Fibroblast of peridontal ligament (primary cell): ENCODE measurements around the gene IPCEF1.

ENCODE experiments used
- DNase-seq: peaks from one replicate; pipeline ENCODE4 v3.0.0-alpha.2; 2010; ENCODE audit errors: extremely low read depth

The IPCEF1 gene

DNA sequence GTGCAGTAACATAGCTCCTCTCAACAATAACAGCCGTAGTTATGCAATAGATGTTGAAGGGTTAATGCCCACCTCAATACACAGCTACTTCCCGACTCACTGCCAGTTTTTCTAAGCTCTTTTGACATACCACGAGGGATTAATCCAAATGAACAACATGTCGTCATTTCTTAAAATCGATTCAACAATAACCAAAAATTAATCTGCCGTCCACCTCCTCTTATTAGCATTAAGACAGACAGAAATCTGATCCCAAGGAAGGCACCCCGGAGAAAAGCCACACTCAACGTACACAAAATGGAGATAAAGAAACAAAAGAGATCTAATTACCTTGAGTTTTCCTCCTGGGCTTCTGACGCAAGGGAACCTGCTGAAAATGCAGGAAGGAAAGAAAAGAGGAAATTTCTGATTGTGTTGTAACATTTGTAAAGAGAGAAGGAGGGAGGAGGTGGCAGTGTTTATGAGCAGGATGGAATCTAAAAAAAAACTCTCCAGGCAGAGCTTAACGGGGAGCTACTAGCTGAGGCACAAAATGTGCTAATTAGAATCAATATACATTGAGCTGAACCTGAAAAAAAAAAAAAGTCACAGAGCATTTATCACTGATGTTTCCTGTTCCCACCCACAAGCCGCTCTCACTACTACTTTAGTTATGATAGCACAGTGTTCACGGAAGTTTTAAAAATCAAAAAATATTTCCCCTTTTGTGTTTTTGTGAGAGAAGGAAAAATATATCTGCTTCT, 109.3 kb downstream of the IPCEF1 start:
- no peak for DNase-seq

DNA sequence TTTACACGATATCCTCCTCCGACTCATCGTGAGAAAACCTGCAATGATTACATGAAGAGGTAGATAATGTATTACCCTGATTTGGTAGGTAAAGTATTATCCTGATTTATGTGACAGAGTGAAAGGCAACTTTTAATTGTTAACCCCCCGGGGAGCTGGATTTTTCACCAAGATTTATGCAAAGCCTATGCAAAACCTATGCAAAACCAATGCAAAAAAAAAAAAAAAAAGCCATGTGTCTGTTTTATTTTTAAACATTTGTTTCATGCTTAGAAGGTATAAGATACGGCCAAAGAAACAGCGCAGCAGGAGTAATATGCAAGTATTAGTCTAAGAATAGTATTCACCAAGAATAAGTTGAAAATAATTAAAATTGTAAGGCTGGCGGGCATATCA, 109.9 kb downstream of the IPCEF1 start:
- no peak for DNase-seq

DNA sequence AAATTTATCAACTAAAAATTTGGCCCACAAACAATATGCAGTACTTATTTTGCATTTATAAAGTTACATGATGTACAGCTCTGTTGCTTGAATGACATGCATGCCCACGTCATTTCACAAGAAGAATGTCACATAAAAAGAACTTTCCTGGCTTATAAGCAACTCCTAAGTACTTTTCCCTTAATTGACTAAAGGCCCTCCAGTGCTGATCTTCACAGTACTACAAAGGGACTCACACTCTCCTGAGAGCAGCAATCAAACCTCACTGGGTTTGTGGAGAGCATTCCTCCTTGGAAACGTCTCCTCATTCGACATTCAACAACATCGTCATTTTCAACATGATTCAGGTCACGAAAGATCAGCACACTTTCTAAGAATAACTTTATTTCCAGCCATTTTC, 111.1 kb downstream of the IPCEF1 start:
- no peak for DNase-seq

DNA sequence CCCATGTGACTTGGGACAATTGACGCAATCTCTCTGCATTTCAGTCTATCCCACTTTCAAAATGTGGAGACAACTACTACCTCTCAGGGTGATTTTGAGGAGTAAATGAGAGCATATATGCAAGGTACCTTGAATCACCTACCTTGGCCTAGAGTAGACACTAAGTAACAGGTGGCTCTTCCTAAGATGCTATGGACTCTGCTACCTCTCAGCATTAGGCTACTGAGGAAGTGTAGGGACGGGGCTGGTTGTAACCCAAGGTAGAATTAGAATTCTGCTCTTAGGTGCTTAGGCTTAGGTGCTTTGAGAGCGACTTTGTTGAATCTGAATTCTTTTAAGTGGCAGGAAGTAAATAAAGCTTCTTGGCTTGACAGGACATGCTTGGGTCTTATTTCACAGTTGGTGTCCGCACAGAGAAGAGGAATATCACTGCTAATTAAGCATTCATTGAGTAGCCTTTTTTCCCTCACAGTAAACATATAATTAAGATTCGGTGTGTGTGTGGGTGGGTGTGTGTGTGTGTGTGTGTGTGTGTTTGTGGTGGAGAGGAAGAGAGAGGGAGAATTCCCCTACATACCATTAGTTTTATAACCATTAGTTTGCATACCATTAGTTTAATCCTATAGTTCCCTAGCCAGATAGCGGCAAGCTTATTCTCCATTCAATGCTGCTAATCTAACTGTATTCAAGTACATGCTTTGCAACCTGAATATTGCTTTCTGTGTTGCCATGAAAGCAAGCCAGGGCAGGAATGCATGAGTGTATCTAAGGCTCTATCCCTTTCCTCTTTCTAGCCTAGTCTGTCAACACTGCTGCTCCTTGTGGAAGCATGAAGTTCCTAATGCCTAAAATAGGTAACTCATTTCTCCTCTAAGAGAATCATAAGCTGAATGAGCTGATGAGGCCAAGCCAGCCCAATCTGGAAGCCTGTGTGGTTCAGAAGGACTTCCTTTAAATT, 112.5 kb downstream of the IPCEF1 start:
- no peak for DNase-seq

DNA sequence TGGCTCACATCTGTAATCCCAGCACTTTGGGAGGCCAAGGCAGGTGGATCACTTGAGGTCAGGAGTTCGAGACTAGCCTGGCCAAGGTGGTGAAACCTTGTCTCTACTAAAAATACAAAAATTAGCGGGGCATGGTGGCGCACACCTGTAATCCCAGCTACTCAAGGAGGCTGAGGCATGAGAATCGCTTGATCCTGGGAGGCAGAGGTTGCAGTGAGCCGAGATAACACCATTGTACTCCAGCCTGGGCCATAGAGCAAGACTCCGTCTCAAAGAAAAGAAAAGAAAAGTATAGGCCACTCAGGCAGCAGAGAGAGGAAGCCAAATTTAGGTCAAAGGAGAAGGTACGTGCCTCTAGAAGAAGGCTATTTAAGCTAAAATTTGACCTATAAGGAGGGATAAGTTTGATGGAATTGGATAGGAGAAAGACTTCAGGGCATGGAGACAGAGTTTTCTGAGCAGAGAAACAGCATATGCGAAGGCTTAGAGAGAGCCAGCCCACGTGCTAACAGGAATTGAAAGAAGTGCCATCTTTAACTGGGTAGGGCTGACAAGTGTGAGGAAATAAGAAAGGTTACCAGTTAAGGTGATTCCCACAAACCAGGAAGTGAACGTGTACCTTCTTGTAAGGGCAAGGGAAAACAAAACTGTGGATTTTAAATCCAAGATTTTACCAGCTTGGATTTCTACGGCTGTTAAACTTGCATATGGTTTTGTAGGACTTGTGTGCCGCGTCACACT, 113.8 kb downstream of the IPCEF1 start:
- DNase-seq: no peak

DNA sequence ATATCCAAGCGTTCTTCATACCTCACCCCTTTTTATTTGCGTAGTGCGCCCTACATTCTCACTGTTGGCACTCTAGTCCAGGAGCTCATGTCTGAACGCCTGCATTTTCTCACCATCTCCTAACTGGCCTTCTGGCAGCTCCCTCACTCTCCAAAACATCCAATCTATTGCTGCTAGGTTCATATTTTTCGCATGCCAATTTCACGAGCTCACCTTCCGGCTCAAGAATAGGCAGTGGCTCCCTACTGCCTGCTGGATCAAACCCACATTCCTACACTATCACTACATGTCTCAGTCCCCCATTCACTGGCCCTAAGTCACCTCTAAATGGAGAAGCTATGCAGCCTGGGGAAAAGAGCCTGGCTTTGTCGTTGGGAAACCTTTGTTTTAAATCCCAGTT, 115.0 kb downstream of the IPCEF1 start:
- no peak for DNase-seq

DNA sequence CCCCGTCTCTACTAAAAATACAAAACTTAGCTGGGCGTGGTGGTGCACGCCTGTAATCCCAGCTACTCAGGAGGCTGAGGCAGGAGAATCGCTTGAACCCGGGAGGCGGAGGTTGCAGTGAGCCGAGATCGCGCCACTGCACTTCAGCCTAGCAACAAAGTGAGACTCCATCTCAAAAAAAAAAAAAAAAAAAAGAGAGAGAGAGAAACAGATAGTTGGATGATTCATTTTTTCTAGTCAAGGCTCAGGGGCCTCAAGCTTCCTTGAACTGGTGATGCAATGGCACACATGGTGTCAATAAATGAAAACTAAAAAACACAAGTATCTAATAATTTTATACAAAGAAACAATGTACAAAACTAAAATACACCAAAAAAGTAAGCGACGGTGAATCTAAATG, 115.5 kb downstream of the IPCEF1 start:
- DNase-seq: peak; percentile 59

DNA sequence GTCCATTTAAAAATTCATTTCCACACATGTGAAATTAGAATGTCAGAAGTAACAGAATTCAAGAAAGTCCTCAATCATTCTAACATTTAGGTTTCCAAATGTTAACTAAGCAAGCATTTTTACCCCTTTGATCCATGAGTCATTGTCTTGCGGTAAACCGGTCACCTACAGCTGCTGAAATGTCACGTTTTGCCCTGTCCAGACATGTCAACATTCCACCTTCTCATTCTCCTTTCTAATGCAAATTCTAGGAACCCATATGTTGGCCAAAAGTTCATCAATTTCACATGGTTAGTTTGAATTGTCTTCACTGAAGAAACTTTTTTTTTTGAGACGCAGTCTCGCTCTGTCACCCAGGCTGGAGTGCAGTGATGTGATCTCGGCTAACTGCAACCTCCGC, 117.2 kb downstream of the IPCEF1 start:
- DNase-seq: no peak

DNA sequence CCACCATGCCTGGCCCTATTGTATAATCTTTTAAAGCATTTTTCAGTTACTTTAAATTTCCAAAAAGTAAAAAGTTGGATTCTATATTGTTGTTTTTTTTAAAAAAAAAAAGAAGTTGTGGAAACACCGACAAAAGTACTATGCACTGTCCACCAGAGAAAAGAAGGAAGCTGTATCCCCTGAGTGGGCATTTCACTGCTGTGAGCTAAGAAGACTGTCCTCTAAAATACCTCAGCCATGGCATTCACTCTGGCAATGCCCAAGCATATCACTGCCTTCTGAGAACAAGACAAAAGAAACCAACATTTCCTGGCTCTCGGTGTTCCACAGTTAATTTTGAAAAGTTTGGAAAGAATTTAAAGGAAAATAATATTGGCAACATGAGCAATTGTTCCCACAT, 117.8 kb downstream of the IPCEF1 start:
- DNase-seq: no peak

DNA sequence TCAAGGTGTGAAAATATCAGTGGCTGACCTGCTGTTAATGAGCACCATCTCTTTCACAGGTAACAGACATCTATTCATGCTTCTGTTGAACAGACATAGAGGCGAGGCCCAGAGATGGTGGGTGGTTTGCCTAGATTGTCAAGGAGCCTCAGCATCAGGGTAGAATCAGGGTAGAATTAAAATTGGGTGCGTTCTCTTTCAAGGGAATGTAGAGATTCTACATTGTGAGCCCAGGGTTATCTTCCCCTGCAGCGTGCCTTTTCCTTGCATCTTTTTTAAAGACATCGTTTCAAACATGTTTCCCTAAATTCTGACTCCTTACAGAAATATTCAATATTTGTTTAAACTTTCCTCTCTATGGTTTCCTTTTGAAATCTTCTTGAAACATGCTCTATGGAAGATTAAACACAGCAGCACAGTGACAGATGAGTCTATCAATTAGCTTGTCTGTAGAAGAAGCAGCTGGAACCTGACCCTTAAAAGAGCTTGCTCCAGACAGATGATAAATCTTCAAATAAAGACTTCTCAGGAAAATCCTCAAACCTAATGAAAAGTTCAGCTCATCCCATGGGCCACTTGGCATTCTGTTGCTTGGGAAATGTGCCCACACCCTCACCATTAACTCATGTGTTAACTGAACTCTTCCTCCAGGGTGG, 119.8 kb downstream of the IPCEF1 start:
- peak; percentile 55 for DNase-seq

DNA sequence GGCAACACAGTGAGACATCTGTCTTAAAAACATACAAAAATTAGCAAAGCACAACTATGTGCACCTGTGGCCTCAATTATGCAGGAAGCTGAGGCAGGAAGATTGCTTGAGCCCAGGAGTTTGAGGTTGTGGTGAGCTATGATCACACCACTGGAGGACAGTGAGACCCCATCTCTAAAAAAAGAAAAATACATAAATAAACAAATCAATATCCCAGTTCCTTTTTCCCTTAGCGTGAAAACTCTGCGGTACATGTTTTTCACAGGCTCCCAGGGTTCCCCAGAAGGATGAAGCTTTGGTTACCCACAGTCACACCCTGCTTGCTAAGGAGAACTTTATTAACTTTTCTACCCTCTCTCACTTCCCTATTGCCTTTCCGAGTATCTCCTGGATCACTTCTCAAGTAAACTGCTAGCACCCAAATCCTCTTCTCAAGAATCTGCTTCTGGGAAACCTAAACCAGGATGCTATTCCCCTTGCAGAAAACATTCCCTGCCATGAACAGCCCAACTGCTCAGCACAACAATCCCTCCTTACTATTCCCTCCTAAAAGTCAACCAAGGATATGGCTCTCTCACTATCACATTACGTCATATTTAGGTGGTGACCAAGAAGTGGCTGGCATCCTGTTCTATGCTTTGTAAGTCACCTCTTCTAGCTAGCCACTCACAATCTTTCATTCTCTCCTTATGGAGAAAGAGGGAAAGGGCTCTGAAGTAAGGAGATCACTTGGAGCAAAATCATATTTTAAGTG, 122.4 kb downstream of the IPCEF1 start:
- DNase-seq: no peak

DNA sequence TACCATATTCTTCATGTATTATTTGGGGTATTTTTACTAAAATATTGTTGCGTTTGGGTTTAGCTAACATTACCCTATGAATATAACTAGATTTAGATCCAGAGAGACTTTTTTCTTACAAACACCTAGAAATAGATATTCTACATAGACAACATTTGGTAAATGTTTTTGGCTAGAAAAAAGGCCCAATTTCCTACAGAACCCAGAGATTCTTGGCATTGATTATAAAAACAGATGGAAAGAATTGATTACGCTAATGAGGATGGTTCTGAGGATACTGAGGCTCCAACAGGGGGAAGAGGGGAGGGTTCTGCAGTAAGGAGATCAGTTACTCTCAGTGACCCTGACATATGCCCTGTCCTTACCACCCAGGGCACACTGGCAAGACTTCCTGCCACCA, 123.2 kb downstream of the IPCEF1 start:
- DNase-seq: no peak

DNA sequence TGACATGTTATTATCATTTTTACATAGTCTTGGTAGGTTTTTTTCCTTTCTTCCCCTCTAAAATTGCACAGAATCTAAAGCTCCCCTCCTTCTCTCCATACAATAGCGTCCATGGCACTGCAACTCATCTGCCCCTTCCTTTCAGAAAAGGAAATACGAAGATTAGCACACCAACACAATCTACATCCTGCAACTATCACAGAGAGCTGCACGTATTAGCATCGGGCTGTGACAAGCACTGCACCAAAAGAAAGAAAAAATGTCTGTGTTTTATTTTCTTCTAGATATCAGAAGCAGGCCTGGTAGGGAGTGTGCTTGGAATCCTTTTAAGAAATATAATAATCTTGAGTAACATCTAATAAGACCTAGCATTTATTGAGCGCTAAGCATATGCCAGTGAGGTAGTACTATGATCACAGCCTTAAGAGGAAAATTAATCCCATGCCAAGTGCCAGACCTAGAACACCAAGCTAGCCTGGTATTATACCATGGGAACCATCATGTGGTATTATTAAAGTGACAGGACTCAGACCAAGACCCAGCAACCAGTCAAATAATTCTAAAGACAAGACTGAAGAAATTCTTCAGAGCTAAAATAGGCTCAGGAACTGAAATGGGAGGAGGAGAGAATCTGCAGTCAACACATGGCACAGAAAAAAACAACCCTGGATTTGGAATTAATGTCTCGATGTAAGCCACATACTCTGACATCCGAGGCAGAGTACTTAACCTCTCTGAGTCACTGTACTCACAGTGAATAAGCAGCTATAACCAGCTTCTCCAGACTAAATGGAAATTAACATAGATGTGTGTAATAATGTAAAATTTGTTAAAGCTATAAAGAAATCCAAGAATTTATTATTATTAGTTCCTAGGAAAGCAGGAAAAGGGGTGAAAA, 124.3 kb downstream of the IPCEF1 start:
- peak; percentile 41 for DNase-seq

DNA sequence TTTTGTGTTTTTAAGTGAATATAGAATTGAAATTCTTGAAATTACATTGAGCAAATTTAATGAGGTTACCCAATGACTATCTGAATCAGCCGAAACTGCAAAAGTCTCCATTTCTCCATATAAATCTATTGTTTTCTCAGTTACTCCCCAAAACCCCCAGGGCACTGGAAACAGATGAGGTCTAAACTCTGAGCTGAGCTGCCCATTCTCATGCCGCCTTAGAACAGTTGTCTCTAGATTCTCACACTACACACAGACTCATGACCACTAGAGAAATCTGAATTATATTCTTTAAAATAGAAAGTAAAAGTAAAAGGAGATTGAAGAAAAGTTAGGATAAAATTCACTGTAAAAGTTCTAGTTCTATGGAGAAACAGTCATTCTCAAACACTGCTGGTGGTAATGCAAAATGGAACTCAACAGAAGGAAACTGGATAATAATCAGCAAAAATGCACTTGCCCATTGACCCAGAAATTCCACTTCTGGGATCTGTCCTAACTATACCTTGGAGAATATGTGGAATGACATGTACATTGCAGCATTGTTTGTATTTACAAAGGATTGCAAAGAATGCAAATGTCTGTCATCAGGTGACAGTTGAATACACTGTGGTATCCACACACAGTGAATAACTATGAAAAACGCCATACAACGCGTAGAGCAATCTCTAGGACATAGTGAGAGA, 125.5 kb downstream of the IPCEF1 start:
- DNase-seq: peak; percentile 8

DNA sequence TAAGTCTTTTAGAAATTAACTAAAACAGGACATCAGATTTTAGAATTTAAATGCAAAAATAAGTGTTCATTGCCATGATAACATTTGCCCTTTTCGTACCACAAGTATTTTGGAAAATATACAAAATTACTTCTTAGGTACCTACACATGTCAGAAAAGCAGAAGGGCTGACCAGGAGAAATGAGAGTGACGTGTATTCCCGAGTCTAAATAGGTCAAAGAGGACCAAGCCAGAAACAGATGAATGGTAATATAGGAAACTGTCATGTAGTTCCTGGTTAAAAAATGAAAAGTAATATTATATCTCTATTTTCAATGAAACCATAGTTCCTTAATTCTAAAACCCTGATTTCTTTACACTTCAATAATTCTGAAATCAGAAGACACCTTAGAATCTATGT, 126.2 kb downstream of the IPCEF1 start:
- no peak for DNase-seq

DNA sequence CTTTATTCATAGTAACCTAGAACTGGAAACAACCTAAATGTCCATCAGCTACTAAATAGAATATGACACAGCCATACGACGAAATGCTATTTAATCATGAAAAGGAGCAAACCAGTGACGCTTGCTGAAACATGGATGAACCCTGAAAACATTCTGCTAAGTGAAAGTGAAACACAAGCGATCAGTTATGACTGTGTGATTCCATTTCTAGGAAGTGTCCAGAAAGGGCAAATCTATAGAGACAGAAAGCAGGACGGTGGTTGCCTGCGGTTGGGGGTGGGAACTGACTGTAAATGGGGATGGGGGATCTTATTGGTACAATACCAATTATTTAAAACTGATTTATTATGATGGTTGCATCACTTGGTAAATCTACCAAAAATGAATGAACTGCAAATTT, 126.8 kb downstream of the IPCEF1 start:
- DNase-seq: no peak

DNA sequence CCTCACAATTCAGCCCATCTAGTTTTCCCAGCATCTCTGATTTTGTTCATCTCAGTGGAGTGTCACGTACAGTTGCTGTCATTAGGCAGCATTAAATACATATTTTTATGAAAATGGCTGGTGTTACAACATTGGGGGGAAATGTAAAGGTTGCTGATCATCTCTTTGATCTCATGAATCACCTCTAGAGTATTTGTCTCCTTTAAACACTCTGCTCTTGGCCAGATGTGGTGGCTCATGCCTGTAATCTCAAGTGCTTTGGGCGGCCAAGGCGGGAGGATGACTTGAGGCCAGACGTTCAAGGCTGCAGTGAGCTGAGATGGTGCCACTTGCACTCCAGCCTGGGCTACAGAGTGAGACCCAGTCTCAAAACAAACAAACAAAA, 128.1 kb downstream of the IPCEF1 start:
- DNase-seq: no peak

DNA sequence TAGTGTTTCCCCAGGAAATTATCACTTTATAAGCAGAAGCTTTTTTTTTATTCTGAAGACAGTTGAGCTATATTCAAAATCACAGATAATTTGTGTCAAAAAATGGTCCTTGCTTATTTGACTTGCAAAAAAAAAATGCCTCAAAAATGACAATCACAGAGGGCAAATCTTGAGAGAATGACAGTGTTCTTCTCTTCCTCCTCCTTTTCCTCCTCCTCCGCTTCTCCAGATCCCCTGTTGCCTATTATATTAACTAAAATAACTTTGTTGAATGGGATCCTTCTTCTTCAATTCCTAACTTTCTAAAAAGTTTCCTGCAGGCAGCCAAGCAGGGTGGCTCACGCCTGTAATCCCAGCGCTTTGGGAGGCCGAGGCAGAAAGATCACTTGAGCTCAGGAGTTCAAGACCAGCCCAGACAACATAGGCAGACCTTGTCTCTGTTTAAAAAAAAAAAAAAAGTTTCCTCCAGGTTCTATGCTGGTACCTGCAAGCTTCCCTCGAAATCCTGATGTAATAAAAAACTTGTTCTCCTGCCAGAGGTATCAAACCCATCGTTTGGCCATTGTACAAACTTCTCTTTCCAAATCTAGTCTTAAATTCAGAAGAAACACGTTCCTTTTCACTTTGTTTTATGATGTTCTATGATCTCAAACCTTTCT, 128.6 kb downstream of the IPCEF1 start:
- DNase-seq: no peak

DNA sequence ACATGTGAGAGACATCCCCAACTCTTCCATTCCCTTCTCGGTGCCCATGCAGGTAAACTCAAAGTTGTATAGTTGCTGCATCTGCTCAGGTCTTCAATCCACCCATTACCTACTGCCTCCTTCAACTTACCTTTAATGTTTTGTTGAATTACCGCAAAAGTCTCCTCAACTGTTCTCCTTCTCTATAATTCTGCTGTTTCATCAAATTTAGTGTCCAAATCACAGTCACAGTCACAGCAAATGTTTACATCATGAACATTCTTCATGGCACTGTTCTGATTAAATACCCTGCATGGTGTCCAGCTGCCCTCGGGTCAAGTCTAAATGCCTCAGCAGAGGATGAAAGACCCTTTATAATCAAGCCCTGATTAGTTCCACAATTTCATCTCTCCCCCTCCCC, 130.1 kb downstream of the IPCEF1 start:
- no peak for DNase-seq
